WTC11 (cell line): Measurements from ENCODE around the gene RAB10. TPM values are rescaled to one million over a fixed set of nuclear protein-coding genes. Genes with fewer than 3 reads are reported as not detected.

Experiments
- ATAC-seq: fragments of 200-7000 bp; cut with Tn5 transposase; 2 replicates; pipeline ENCODE4 v1.10.0; 2021; ENCODE audit warnings: mild to moderate bottlenecking, moderate library complexity
- CTCF ChIA-PET: fragments of 300-600 bp; sonication (Branson Sonifier 250); formaldehyde crosslinking; loops from one replicate; lab custom pipeline; 2021; ENCODE audit warnings: antibody characterized with exemption; lab: Charles Lee
- POLR2A ChIA-PET: fragments of 350-600 bp; sonication (Branson Sonifier 250); formaldehyde crosslinking; loops from one replicate; lab custom pipeline; 2021; ENCODE audit warnings: antibody characterized with exemption; lab: Charles Lee
- DNase-seq: peaks from one replicate; pipeline ENCODE4 v3.0.0; 2021; ENCODE audit warnings: low spot score
- H3K27ac Mint-ChIP-seq: 2 replicates; pipeline ENCODE4 v1.8.0; 2021; ENCODE audit warnings: mixed read lengths
- H3K27me3 Mint-ChIP-seq: 2 replicates; pipeline ENCODE4 v1.8.0; 2021; ENCODE audit warnings: low read depth, mild to moderate bottlenecking, moderate library complexity, mixed read lengths
- H3K36me3 Mint-ChIP-seq: 2 replicates; pipeline ENCODE4 v1.8.0; 2021; ENCODE audit warnings: mixed read lengths
- H3K4me1 Mint-ChIP-seq: 2 replicates; pipeline ENCODE4 v1.8.0; 2022; ENCODE audit warnings: mixed read lengths
- H3K4me3 Mint-ChIP-seq: 2 replicates; pipeline ENCODE4 v1.8.0; 2021; ENCODE audit warnings: mild to moderate bottlenecking, moderate library complexity, mixed read lengths
- H3K9me3 Mint-ChIP-seq: 2 replicates; pipeline ENCODE4 v1.8.0; 2021; ENCODE audit warnings: mixed read lengths
- ELF4 ChIP-seq: sonication (generic); formaldehyde crosslinking; IDR thresholded peaks from 2 replicates; pipeline ENCODE4 v1.8.1; 2022; ENCODE audit warnings: low read depth, mild to moderate bottlenecking, moderate library complexity, missing genetic modification reagents
- EMX1 ChIP-seq: fragments of 250-450 bp; sonication (Bioruptor Pico); IDR thresholded peaks from 2 replicates; pipeline ENCODE4 v1.8.0; 2021; ENCODE audit warnings: mild to moderate bottlenecking
- FOXJ3 ChIP-seq: sonication (generic); formaldehyde crosslinking; IDR thresholded peaks from 2 replicates; pipeline ENCODE4 v1.9.0; 2021; ENCODE audit warnings: missing genetic modification reagents, mild to moderate bottlenecking, borderline replicate concordance
- GTF2I ChIP-seq: fragments of 250-450 bp; sonication (Bioruptor Pico); conservative IDR thresholded peaks from 2 replicates; pipeline ENCODE4 v1.4.0; 2021; ENCODE audit warnings: mild to moderate bottlenecking
- OVOL2 ChIP-seq: fragments of 250-450 bp; sonication (Bioruptor Pico); IDR thresholded peaks from 2 replicates; pipeline ENCODE4 v1.9.0; 2021; ENCODE audit warnings: mild to moderate bottlenecking, borderline replicate concordance
- PRDM15 ChIP-seq: sonication (generic); formaldehyde crosslinking; IDR thresholded peaks from 2 replicates; pipeline ENCODE4 v1.8.0; 2022; ENCODE audit warnings: missing genetic modification reagents
- PREB ChIP-seq: sonication (generic); formaldehyde crosslinking; IDR thresholded peaks from 2 replicates; pipeline ENCODE4 v1.8.1; 2022; ENCODE audit warnings: mild to moderate bottlenecking, missing genetic modification reagents, moderate library complexity, borderline replicate concordance
- RELA ChIP-seq: sonication (generic); formaldehyde crosslinking; IDR thresholded peaks from 2 replicates; pipeline ENCODE4 v1.8.1; 2022; ENCODE audit warnings: missing genetic modification reagents, mild to moderate bottlenecking, borderline replicate concordance
- RORB ChIP-seq: fragments of 250-450 bp; sonication (Bioruptor Pico); IDR thresholded peaks from 2 replicates; pipeline ENCODE4 v1.9.0; 2021; ENCODE audit warnings: mild to moderate bottlenecking
- SMAD3 ChIP-seq: sonication (generic); formaldehyde crosslinking; IDR thresholded peaks from 2 replicates; pipeline ENCODE4 v1.8.0; 2022; ENCODE audit warnings: missing genetic modification reagents, mild to moderate bottlenecking, borderline replicate concordance
- SP1 ChIP-seq: sonication (generic); formaldehyde crosslinking; conservative IDR thresholded peaks from 2 replicates; pipeline ENCODE4 v1.8.1; 2022; ENCODE audit warnings: missing genetic modification reagents
- ZBTB43 ChIP-seq: sonication (generic); formaldehyde crosslinking; IDR thresholded peaks from 2 replicates; pipeline ENCODE4 v1.8.1; 2023; ENCODE audit warnings: mild to moderate bottlenecking, missing genetic modification reagents
- ZNF416 ChIP-seq: fragments of 250-450 bp; sonication (Bioruptor Pico); IDR thresholded peaks from 2 replicates; pipeline ENCODE4 v1.9.0; 2021; ENCODE audit warnings: mild to moderate bottlenecking, inconsistent platforms
- ZNF532 ChIP-seq: fragments of 250-450 bp; sonication (Bioruptor Pico); IDR thresholded peaks from 2 replicates; pipeline ENCODE4 v1.9.0; 2021; ENCODE audit warnings: mild to moderate bottlenecking, borderline replicate concordance
- ZNF671 ChIP-seq: fragments of 250-450 bp; sonication (Bioruptor Pico); IDR thresholded peaks from 2 replicates; pipeline ENCODE4 v1.8.0; 2021; ENCODE audit warnings: mild to moderate bottlenecking
- total RNA-seq: library from RNA; stranded (reverse); gene quantifications from 3 replicates; pipeline ENCODE4 v1.2.3, GENCODE V29; 2021
- TF ChIP-seq, protein P1 (sequence below): sonication (generic); formaldehyde crosslinking; IDR thresholded peaks from 2 replicates; pipeline ENCODE4 v1.8.1; 2022; ENCODE audit warnings: missing genetic modification reagents, borderline replicate concordance
- TF ChIP-seq, protein P2 (sequence below): sonication (generic); formaldehyde crosslinking; IDR thresholded peaks from 2 replicates; pipeline ENCODE4 v1.8.1; 2022; ENCODE audit warnings: mild to moderate bottlenecking, moderate library complexity, missing genetic modification reagents
- TF ChIP-seq, protein P3 (sequence below): sonication (generic); formaldehyde crosslinking; IDR thresholded peaks from 2 replicates; pipeline ENCODE4 v1.8.1; 2022; ENCODE audit warnings: low read depth, mild to moderate bottlenecking, moderate library complexity, missing genetic modification reagents, borderline replicate concordance
- TF ChIP-seq, protein P4 (sequence below): fragments of 250-450 bp; sonication (Bioruptor Pico); IDR thresholded peaks from 2 replicates; pipeline ENCODE4 v1.9.0; 2021; ENCODE audit warnings: mild to moderate bottlenecking

The RAB10 gene
- total RNA-seq, 1 experiment from 2014 or later, result 127 TPM

DNA sequence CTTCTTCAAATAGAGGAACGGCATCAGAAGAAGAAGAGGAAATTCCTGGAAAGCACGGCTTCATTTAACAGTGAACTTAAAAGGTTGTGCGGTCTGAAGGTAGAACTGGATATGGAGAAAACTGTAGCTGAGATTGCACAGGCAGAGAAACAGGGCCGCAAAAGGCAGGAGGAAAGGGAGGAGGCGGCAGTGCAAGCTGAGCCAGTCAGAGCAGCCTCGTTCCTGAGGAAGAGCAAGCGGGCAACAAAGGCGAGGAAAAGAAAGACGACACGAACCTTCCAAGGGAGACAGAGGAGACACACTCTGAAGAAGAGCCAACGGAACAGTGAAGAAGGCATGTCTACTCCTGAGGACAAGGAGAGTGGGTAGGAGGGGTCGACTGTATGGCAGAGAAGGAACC lies 116.4 kb downstream of the RAB10 start (continued):
- TF ChIP-seq, protein P1, sequence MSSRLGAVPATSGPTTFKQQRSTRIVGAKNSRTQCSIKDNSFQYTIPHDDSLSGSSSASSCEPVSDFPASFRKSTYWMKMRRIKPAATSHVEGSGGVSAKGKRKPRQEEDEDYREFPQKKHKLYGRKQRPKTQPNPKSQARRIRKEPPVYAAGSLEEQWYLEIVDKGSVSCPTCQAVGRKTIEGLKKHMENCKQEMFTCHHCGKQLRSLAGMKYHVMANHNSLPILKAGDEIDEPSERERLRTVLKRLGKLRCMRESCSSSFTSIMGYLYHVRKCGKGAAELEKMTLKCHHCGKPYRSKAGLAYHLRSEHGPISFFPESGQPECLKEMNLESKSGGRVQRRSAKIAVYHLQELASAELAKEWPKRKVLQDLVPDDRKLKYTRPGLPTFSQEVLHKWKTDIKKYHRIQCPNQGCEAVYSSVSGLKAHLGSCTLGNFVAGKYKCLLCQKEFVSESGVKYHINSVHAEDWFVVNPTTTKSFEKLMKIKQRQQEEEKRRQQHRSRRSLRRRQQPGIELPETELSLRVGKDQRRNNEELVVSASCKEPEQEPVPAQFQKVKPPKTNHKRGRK (CRISPR knock-in tag), result no peak
- no peak for TF ChIP-seq SMAD3 (CRISPR knock-in tag)
- TF ChIP-seq EMX1 (CRISPR knock-in tag), result no peak
- TF ChIP-seq ZBTB43 (CRISPR knock-in tag), result no peak
- TF ChIP-seq, protein P2, sequence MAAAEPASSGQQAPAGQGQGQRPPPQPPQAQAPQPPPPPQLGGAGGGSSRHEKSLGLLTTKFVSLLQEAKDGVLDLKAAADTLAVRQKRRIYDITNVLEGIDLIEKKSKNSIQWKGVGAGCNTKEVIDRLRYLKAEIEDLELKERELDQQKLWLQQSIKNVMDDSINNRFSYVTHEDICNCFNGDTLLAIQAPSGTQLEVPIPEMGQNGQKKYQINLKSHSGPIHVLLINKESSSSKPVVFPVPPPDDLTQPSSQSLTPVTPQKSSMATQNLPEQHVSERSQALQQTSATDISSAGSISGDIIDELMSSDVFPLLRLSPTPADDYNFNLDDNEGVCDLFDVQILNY (CRISPR knock-in tag), result no peak
- TF ChIP-seq OVOL2 (CRISPR knock-in tag), result no peak
- TF ChIP-seq ZNF532 (CRISPR knock-in tag), result no peak
- TF ChIP-seq RELA (CRISPR knock-in tag), result no peak
- no peak for TF ChIP-seq GTF2I

GRCh38 chr2:26157580-26157979 lies 123.7 kb downstream of the RAB10 start:
- Mint-ChIP-seq H3K9me3 (peaks cover 24% of the 10 kb centered on the region), H3K27me3 (no peaks in the 10 kb centered on the region; the same call in 1 of the 2 replicates), H3K4me3 (no peak overlapping the region), H3K4me1 (no peaks in the 10 kb centered on the region), H3K36me3 (no peaks in the 10 kb centered on the region), H3K27ac (no peak overlapping the region)
- ChIA-PET POLR2A (interaction anchor here (0.6 kb wide), 1 partner anchor 69 kb away, joined by 3 read pairs; no protein-coding TSS in a partner anchor), CTCF (no interaction called here)
- DNase-seq (no peak), ATAC-seq (no peak)
- no peak for TF ChIP-seq ZNF416
- TF ChIP-seq SMAD3 (CRISPR knock-in tag), result no peak
- TF ChIP-seq SP1 (CRISPR knock-in tag), result no peak
- TF ChIP-seq RORB (CRISPR knock-in tag), result no peak
- TF ChIP-seq, protein P3, sequence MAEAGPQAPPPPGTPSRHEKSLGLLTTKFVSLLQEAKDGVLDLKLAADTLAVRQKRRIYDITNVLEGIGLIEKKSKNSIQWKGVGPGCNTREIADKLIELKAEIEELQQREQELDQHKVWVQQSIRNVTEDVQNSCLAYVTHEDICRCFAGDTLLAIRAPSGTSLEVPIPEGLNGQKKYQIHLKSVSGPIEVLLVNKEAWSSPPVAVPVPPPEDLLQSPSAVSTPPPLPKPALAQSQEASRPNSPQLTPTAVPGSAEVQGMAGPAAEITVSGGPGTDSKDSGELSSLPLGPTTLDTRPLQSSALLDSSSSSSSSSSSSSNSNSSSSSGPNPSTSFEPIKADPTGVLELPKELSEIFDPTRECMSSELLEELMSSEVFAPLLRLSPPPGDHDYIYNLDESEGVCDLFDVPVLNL, result no peak
- TF ChIP-seq ELF4 (CRISPR knock-in tag), result no peak
- no peak for TF ChIP-seq PRDM15
- no peak for TF ChIP-seq FOXJ3 (CRISPR knock-in tag)
- TF ChIP-seq PREB, result no peak
- TF ChIP-seq ZNF671 (CRISPR knock-in tag), result no peak
- TF ChIP-seq, protein P4, sequence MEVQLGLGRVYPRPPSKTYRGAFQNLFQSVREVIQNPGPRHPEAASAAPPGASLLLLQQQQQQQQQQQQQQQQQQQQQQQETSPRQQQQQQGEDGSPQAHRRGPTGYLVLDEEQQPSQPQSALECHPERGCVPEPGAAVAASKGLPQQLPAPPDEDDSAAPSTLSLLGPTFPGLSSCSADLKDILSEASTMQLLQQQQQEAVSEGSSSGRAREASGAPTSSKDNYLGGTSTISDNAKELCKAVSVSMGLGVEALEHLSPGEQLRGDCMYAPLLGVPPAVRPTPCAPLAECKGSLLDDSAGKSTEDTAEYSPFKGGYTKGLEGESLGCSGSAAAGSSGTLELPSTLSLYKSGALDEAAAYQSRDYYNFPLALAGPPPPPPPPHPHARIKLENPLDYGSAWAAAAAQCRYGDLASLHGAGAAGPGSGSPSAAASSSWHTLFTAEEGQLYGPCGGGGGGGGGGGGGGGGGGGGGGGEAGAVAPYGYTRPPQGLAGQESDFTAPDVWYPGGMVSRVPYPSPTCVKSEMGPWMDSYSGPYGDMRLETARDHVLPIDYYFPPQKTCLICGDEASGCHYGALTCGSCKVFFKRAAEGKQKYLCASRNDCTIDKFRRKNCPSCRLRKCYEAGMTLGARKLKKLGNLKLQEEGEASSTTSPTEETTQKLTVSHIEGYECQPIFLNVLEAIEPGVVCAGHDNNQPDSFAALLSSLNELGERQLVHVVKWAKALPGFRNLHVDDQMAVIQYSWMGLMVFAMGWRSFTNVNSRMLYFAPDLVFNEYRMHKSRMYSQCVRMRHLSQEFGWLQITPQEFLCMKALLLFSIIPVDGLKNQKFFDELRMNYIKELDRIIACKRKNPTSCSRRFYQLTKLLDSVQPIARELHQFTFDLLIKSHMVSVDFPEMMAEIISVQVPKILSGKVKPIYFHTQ (CRISPR knock-in tag), result no peak
